Endodermal cell (in vitro differentiated cells): ENCODE results near the gene PCSK2. TPM values are rescaled to one million over a fixed set of nuclear protein-coding genes. Genes with fewer than 3 reads are reported as not detected.

Experiments
- DNase-seq: peaks from one replicate; pipeline ENCODE4 v3.0.0-alpha.2; 2017
- H3K27ac ChIP-seq: 2 replicates; pipeline ENCODE4 v1.5.1; 2013; ENCODE audit warnings: mild to moderate bottlenecking, low read depth, low read length, moderate library complexity
- H3K27me3 ChIP-seq: 2 replicates; pipeline ENCODE4 v1.6.1; 2013; ENCODE audit warnings: mild to moderate bottlenecking, low read length, moderate library complexity; ENCODE audit not compliant: insufficient read depth, control insufficient read depth, poor library complexity, severe bottlenecking
- H3K36me3 ChIP-seq: 2 replicates; pipeline ENCODE4 v1.7.0; 2013; ENCODE audit warnings: mild to moderate bottlenecking, low read length, moderate library complexity; ENCODE audit not compliant: control insufficient read depth, insufficient read depth
- H3K4me1 ChIP-seq: one replicate; pipeline ENCODE4 v1.7.0; 2013; ENCODE audit warnings: low read length; ENCODE audit not compliant: control insufficient read depth, insufficient read depth
- H3K4me3 ChIP-seq: 2 replicates; pipeline ENCODE4 v1.5.1; 2013; ENCODE audit warnings: mild to moderate bottlenecking, low read length, moderate library complexity
- H3K9ac ChIP-seq: 2 replicates; pipeline ENCODE4 v1.6.1; 2013; ENCODE audit warnings: mild to moderate bottlenecking, low read length, moderate library complexity; ENCODE audit not compliant: poor library complexity, severe bottlenecking; ENCODE audit errors: extremely low read depth
- H3K9me3 ChIP-seq: 2 replicates; pipeline ENCODE4 v1.6.1; 2013; ENCODE audit warnings: mild to moderate bottlenecking, low read length, moderate library complexity; ENCODE audit not compliant: control insufficient read depth
- H3K27ac Mint-ChIP-seq: 2 replicates; pipeline ENCODE4 v1.8.0; 2020; ENCODE audit warnings: mixed read lengths
- H3K27me3 Mint-ChIP-seq: 2 replicates; pipeline ENCODE4 v1.8.0; 2021; ENCODE audit warnings: mild to moderate bottlenecking, mixed read lengths; ENCODE audit not compliant: insufficient read depth
- H3K36me3 Mint-ChIP-seq: 2 replicates; pipeline ENCODE4 v1.8.0; 2020; ENCODE audit warnings: low read depth, mixed read lengths
- H3K4me1 Mint-ChIP-seq: 2 replicates; pipeline ENCODE4 v1.8.0; 2020; ENCODE audit warnings: mixed read lengths
- H3K4me3 Mint-ChIP-seq: 2 replicates; pipeline ENCODE4 v1.8.0; 2020; ENCODE audit warnings: mild to moderate bottlenecking, moderate library complexity, mixed read lengths
- H3K9me3 Mint-ChIP-seq: 2 replicates; pipeline ENCODE4 v1.8.0; 2020; ENCODE audit warnings: mild to moderate bottlenecking, mixed read lengths
- CTCF ChIP-seq: fragments of 200-600 bp; sonication (generic); conservative IDR thresholded peaks from 2 replicates; pipeline ENCODE4 v1.5.0; 2021; ENCODE audit warnings: antibody characterized with exemption, mild to moderate bottlenecking
- WGBS, 2 experiments: methylation state at CpG; one replicate each; pipeline versions ENCODE4 v1.1.5 to v1.1.7; 2013; ENCODE audit warnings: missing lambda C conversion rate in 2 of 2, mixed read lengths in 1 of 2; ENCODE audit not compliant: insufficient coverage in 1 of 2, insufficient read length in 1 of 2; 5-methylcytosine and 5-hydroxymethylcytosine counted together
- total RNA-seq, 2 donors: library from RNA; stranded (reverse); fragmentation: NEBNext Ultra II Directional in 1 of 2; extraction: Animal tissue kit (Norgen Biotek cat#: 25700) in 1 of 2; gene quantifications; 2 replicates in 1 of 2; 3 replicates in 1 of 2; pipeline ENCODE4 v1.2.1, GENCODE V29; 2021

Gene PCSK2
- total RNA-seq, 2 donors from 2014 or later = 3.0 to 4.8 TPM

- no peak for TF ChIP-seq CTCF
- no peaks in the 10 kb centered on the region for H3K27me3 ChIP-seq
- Mint-ChIP-seq H3K36me3 (no peaks in the 10 kb centered on the region), H3K27ac (no peak overlapping the region), H3K9me3 (peaks cover 8% of the 10 kb centered on the region), H3K27me3 (no peaks in the 10 kb centered on the region), H3K4me3 (no peak overlapping the region), H3K4me1 (peaks cover 9% of the 10 kb centered on the region)
- no peak overlapping the region for H3K4me3 ChIP-seq
- H3K27ac ChIP-seq = no peak overlapping the region
- H3K9ac ChIP-seq = no peak overlapping the region
- no peaks in the 10 kb centered on the region for H3K4me1 ChIP-seq
- 92 to 97% methylated on average over 4 of the region's 4 CpGs for WGBS, 2 experiments
- peaks cover 5% of the 10 kb centered on the region for H3K9me3 ChIP-seq
- no peak for DNase-seq
- H3K36me3 ChIP-seq = no peaks in the 10 kb centered on the region
These were observed 79.6 kb downstream of the PCSK2 start for GRCh38 chr20:17306427-17306826.

DNA sequence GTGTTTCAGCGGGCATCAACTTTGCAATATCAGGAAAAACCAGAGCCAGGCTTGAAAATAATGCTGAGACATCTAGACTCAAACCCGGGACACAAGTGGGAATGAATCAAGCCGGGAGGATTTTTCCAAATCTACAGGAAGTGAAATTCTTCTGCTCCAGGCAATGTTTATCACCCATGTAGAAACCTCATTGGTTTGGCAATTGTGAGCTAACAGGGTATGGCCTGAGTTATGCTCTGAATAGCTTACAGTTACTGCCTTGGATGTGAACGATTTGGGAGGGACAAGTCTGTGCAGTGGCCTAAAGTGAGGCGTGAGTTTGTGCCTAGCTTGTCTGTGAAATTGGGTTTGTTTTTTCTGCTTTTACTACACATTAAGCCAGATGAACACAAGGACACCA, 87.4 kb downstream of the PCSK2 start:
- Histone ChIP-seq H3K4me3 (no peak overlapping the region), H3K27ac (no peak overlapping the region), H3K4me1 (no peaks in the 10 kb centered on the region), H3K9me3 (no peaks in the 10 kb centered on the region), H3K9ac (no peak overlapping the region), H3K27me3 (no peaks in the 10 kb centered on the region), H3K36me3 (no peaks in the 10 kb centered on the region)
- Mint-ChIP-seq H3K36me3 (no peaks in the 10 kb centered on the region), H3K27me3 (no peaks in the 10 kb centered on the region), H3K4me1 (peaks cover 16% of the 10 kb centered on the region), H3K4me3 (no peak overlapping the region), H3K9me3 (no peaks in the 10 kb centered on the region), H3K27ac (no peak overlapping the region)
- no peak for DNase-seq
- no peak for TF ChIP-seq CTCF
- WGBS, 2 experiments = 88 to 100% methylated on average over 2 to 5 of the region's 5 CpGs

DNA sequence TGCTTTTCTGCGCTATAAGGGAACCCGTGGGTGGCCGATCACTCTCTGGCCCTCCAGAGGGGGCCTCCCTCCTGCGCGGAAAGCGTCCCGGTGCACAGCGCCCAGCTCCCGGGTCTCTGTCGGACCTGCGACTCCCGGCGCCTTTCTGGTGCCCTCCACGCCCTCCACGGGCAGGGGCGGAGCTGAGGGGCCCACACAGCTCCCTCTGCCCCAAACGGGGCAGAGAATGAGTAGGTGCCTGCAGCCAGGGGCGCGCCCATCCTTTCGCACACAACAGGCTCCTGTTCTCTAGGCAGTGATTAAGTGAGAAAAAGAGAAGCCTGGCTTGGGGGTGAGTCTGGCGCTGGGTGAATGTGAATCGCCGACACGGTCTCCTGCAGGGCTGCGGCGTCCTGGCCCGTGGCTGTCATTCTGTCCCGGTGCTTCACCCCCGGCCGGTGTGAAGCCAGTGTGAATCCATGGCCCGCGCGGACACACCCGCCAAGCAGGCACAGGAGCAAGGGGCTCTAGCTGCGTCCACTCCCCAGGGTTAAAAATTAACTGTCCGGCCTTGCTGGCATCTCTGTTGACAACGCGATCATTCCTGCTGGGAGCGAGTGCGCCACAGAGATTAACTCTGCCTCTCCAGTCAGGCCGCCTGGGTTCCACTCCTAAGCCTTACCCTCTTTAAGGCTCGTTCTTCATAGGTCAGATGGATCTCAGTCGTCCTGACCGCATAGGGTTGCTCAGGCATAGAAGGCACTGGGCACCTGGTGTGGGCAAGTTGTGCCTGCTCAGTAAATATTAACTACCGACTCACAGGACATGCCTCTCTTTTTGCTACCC, 88.8 kb downstream of the PCSK2 start:
- Histone ChIP-seq H3K27ac (no peak overlapping the region), H3K9me3 (no peaks in the 10 kb centered on the region), H3K4me3 (no peak overlapping the region), H3K4me1 (no peaks in the 10 kb centered on the region), H3K36me3 (no peaks in the 10 kb centered on the region), H3K9ac (no peak overlapping the region), H3K27me3 (no peaks in the 10 kb centered on the region)
- DNase-seq = no peak
- H3K9me3 Mint-ChIP-seq = no peaks in the 10 kb centered on the region
- no peak for TF ChIP-seq CTCF
- peak overlapping the region; percentile 27 for H3K4me3 Mint-ChIP-seq
- no peak overlapping the region for H3K27ac Mint-ChIP-seq
- 91 to 93% methylated on average over 25 to 45 of the region's 45 CpGs for WGBS, 2 experiments
- H3K4me1 Mint-ChIP-seq = peaks cover 18% of the 10 kb centered on the region
- H3K27me3 Mint-ChIP-seq = no peaks in the 10 kb centered on the region
- H3K36me3 Mint-ChIP-seq = no peaks in the 10 kb centered on the region
